Activated B cell treated with CpG ODN at 0.5 μM for 24 hours (primary cell): ENCODE results near the gene NCAPD2. TPM values are rescaled to one million over a fixed set of nuclear protein-coding genes. Genes with fewer than 3 reads are reported as not detected.

Experiments used
- ATAC-seq: fragments of 200-7000 bp; cut with Tn5 transposase; one replicate; pipeline ENCODE4 v1.10.0; 2021; ENCODE audit warnings: low read depth, mild to moderate bottlenecking, moderate library complexity
- CTCF ChIA-PET: fragments of 350-600 bp; sonication (Branson Sonifier 250); formaldehyde crosslinking; loops from one replicate; lab custom pipeline; 2021; ENCODE audit warnings: antibody characterized with exemption; lab: Charles Lee
- POLR2A ChIA-PET: fragments of 350-600 bp; sonication (Branson Sonifier 250); formaldehyde crosslinking; loops from one replicate; lab custom pipeline; 2021; ENCODE audit warnings: antibody characterized with exemption; lab: Charles Lee
- DNase-seq: peaks from one replicate; pipeline ENCODE4 v3.0.0; 2022
- H3K27ac Mint-ChIP-seq: one replicate; pipeline ENCODE4 v1.8.0; 2020; ENCODE audit warnings: mixed read lengths
- H3K27me3 Mint-ChIP-seq: one replicate; pipeline ENCODE4 v1.8.0; 2021; ENCODE audit warnings: mixed read lengths
- H3K36me3 Mint-ChIP-seq: one replicate; pipeline ENCODE4 v1.8.0; 2021; ENCODE audit warnings: low read depth, mixed read lengths
- H3K4me1 Mint-ChIP-seq: one replicate; pipeline ENCODE4 v1.8.0; 2021; ENCODE audit warnings: mixed read lengths
- H3K4me3 Mint-ChIP-seq: one replicate; pipeline ENCODE4 v1.8.0; 2020; ENCODE audit warnings: mild to moderate bottlenecking, mixed read lengths
- H3K9me3 Mint-ChIP-seq: one replicate; pipeline ENCODE4 v1.8.0; 2020; ENCODE audit warnings: mixed read lengths
- CTCF ChIP-seq: fragments of 200-600 bp; IDR thresholded peaks from one replicate; pipeline ENCODE4 v1.8.0; 2022; ENCODE audit warnings: antibody characterized with exemption, mild to moderate bottlenecking
- intact Hi-C: fragments of 100-400 bp; cut with micrococcal nuclease; formaldehyde crosslinking; loops from one replicate; pipeline ENCODE4 v1.15.1; 2024
- total RNA-seq: library from RNA; stranded (reverse); gene quantifications from 2 replicates; pipeline ENCODE4 v1.2.3, GENCODE V29; 2022

The NCAPD2 gene
- total RNA-seq: 38.4 and 40.9 TPM in 2 replicates

- ChIA-PET CTCF (interaction anchor here (0.9 to 1.4 kb wide), 3 partner anchors 23 to 44 kb away, joined by 3 to 11 read pairs (median 3); partner anchors contain the start of gene VAMP1), POLR2A (interaction anchor here (0.6 to 4.3 kb wide), 32 partner anchors 8 to 629 kb away, joined by 3 to 89 read pairs (median 5); partner anchors contain the start of genes CD27, COPS7A, GAPDH and LPAR5)
- DNase-seq: peak; percentile 85
- intact Hi-C loops: loop anchor here (1.0 kb wide), 10 partner anchors 23 to 359 kb away; partner anchors contain the start of genes CHD4, GAPDH, ING4 and MLF2
- TF ChIP-seq CTCF: no peak
- Mint-ChIP-seq H3K9me3 (no peaks in the 10 kb centered on the region), H3K4me1 (peaks cover 28% of the 10 kb centered on the region), H3K27ac (peak within 1 kb of the TSS; percentile 96), H3K4me3 (peak within 1 kb of the TSS; percentile 97), H3K27me3 (no peaks in the 10 kb centered on the region), H3K36me3 (peaks cover 41% of the 10 kb centered on the region)
- ATAC-seq: peak; percentile 85
Measured at GRCh38 chr12:6493497-6494257, at the start of gene NCAPD2. Gene NCAPD2, plus strand, starts transcription at chr12:6494102. Its CDS starts 997 bp downstream, at chr12:6495099.

GRCh38 chr12:6444704-6445688 lies 48.9 kb upstream of the NCAPD2 start, which contains the start of gene CD27:
Gene CD27, plus strand, starts transcription at chr12:6444955. Its CDS starts 141 bp downstream, at chr12:6445096.
- ChIA-PET POLR2A (interaction anchor here (0.5 to 7.8 kb wide), 12 partner anchors 10 to 407 kb away, joined by 3 to 144 read pairs (median 12); partner anchors contain the start of genes GAPDH, MRPL51, USP5 and VAMP1), CTCF (interaction anchor here (1.3 to 3.7 kb wide), 5 partner anchors 14 to 93 kb away, joined by 3 to 22 read pairs (median 5); no protein-coding TSS in a partner anchor)
- H3K4me1 Mint-ChIP-seq: peaks cover 69% of the 10 kb centered on the region
- peak within 1 kb of the TSS; percentile 92 for H3K27ac Mint-ChIP-seq
- DNase-seq (no peak), ATAC-seq (peak; percentile 34)
- intact Hi-C loops: no loop called here
- no peaks in the 10 kb centered on the region for H3K27me3 Mint-ChIP-seq
- no peak for TF ChIP-seq CTCF
- H3K4me3 Mint-ChIP-seq: peak within 1 kb of the TSS; percentile 84
- no peaks in the 10 kb centered on the region for H3K9me3 Mint-ChIP-seq
- peaks cover 15% of the 10 kb centered on the region for H3K36me3 Mint-ChIP-seq

- no peak for DNase-seq
- H3K9me3 Mint-ChIP-seq: no peaks in the 10 kb centered on the region
- intact Hi-C loops: no loop called here
Measured at GRCh38 chr12:6450091-6450868, 43.6 kb upstream of the NCAPD2 start.

More at GRCh38 chr12:6450091-6450868, 43.6 kb upstream of the NCAPD2 start:
- Mint-ChIP-seq H3K36me3 (peaks cover 60% of the 10 kb centered on the region), H3K4me1 (peaks cover 69% of the 10 kb centered on the region), H3K27me3 (no peaks in the 10 kb centered on the region), H3K4me3 (peak overlapping the region; percentile 97), H3K27ac (peak overlapping the region; percentile 99)
- ATAC-seq: no peak
- CTCF ChIA-PET: interaction anchor here (1.0 to 3.1 kb wide), 4 partner anchors 15 to 89 kb away, joined by 3 to 24 read pairs (median 4); no protein-coding TSS in a partner anchor
- TF ChIP-seq CTCF: no peak
- POLR2A ChIA-PET: interaction anchor here (1.5 to 5.2 kb wide), 8 partner anchors 9 to 401 kb away, joined by 6 to 173 read pairs (median 20); partner anchors contain the start of genes CDCA3, GAPDH, MRPL51 and USP5
